ENCODE measurements around the gene RIPOR2. TPM values are rescaled to one million over a fixed set of nuclear protein-coding genes. Genes with fewer than 3 reads are reported as not detected.

The RIPOR2 gene
- total RNA-seq, 2 donors from 2014 or later = 4.8 to 5.4 TPM

DNA sequence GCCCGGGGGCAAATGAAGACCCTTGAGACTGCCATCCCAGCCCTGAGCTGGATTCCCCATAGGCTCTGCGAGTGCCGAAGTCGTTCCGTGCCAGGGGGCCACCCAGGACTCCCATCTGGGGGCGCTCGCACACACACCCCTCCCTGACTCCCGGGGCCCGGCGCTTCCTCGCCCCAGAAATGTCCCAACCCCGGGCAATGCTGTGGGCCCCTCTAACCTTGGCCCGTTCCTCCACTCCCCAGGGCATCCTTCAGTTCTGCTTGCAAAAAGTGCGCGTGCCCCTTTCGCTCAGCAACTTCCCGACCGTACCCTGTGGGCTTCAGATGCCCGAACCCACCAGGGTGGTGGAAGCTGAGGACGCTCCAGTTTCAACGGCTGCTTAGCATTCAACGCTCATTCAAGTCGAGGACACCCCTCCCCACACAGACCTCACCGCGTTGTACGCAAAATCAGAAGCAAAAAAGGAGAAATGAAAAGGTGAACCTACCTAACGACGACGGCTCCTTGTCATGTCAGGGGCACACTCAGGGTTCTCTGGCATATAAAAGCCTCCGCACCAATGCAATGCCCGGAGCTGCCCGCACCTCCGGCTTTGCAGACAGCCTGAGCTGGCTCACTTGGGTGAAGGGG is 25.3 kb downstream of the RIPOR2 start:
- intact Hi-C loops (cut with DNase I) = no loop called here

DNA sequence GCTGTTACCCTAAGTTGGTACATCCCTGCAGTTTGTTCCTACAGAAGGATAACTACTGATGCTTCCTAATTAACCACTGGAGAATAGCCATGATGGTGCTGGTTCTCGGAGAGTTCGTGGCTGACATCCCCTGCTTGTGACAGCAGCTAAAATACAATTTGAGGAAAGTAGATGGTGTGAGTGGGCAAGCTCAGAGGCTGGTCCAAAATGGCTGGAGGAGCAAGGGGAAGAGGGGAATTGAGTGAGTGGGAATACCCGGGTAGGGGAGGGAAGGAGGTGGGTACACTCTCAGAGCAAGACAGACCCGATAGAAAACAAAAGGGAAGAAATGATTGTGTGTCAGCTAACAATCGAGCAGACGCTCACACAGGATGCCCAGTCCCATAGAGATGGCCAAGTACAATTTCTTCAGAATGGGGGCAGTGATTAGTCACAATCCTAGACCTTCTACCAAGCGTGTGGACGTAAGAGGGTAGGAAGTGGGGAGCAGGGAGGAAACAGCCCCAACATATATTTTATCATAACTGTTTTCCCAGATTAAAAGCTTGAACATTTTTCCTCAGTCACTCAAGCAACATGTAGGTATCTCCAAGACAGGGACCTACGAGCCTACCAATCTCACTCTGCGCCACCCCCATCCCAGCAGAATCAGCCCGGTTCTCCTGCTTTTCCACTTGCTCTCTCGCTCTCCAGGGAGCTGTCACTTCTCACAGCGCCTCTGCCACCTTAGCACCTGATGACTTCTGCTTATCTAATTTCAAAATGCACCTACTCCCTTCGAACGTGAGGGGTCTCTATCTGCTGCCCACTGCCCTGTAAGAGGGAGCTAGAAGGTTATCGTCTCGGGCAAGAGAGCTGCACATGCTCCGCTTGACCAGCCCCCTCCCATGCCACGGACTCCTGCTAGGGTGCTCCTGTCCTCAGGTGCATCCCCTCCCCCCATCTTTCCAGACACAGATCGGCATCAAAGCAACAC is 26.2 kb downstream of the RIPOR2 start:
- DNase-seq = no peak
- intact Hi-C loops (cut with DNase I) = no loop called here
- no peak for ATAC-seq

More for the DNA sequence above, 25.3 kb downstream of the RIPOR2 start:
- ATAC-seq (peak; percentile 24 to 35), DNase-seq (peak; percentile 27)

DNA sequence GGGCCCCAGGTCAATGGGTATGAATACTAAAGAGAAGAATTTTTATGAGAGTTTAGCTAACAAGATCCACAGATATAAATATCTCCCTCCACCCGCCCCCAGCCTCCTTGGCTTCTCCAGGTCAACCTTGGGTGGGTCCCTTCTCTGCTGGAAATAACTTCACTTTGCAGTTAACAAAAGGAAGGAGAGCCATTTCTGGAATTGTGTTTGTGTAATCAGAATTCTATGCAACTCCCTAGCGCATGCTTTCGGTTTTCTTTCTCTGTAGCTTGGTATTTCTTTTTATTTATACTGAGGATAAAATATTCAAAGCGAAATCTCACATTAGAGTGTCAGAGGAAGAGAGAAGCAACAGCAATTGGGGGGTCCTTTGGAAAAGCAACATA is 27.1 kb downstream of the RIPOR2 start:
- DNase-seq = peak; percentile 23
- intact Hi-C loops (cut with DNase I) = no loop called here
- no peak for ATAC-seq

DNA sequence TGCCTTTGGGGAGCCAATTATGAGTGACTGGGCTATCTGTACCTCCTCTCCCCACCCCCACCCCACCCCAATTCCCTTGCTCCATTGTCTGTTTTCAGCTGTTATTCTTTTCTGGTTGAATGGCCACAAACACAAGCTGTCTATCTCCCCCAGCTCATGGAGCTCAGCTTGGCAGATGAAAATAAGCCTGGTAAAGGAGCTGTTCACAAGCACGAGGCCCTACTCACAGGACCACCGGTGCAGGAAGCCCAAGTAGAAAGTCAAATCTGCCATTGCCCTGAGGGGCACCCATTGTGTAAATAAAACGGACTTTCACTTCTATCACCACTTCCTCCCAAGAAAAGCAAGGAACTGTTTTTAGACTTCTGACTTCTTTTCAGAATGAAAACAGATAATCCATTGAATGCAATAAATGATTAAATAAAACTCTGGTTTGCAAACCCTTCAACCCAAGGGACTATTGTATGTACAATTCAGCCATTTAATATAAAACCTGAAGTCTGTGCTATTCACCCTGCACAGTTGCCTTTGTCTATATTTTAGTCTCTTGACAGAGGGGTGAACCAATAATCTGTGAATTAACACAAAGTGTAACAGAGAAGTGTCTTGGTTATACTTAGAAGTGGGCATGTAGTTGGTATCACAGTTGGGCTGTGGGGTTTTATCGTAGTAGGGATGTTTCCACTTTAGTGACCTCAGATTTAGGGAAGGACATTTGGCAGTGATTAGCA is 27.7 kb downstream of the RIPOR2 start:
- DNase-seq (no peak), ATAC-seq (no peak)
- intact Hi-C loops (cut with DNase I) = no loop called here

GRCh38 chr6:24906314-24906713 is 29.4 kb downstream of the RIPOR2 start:
- no peak for ATAC-seq

DNA sequence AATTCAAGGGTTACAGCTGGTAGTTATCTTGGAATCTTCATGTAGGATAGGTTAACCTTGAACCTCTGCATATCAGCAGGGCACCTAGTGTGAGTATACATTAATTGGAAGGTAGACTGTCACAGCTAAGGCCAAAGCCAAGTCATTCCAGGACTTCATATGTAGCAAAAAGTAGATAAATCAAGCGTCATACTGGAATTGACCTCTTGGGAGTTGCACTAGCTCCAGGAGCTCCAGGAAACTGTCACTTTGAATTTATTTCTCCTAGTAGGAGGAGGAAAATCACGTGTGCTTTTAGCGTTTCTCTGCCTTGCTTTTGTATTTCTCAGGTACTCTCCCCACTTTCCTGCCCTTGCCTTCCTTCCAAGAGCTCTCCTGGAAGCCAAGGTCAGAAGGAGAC is 30.3 kb downstream of the RIPOR2 start:
- DNase-seq (no peak), ATAC-seq (no peak)
- intact Hi-C loops (cut with DNase I) = no loop called here

More at GRCh38 chr6:24906314-24906713, 29.4 kb downstream of the RIPOR2 start:
- intact Hi-C loops (cut with DNase I) = no loop called here
- DNase-seq = no peak

DNA sequence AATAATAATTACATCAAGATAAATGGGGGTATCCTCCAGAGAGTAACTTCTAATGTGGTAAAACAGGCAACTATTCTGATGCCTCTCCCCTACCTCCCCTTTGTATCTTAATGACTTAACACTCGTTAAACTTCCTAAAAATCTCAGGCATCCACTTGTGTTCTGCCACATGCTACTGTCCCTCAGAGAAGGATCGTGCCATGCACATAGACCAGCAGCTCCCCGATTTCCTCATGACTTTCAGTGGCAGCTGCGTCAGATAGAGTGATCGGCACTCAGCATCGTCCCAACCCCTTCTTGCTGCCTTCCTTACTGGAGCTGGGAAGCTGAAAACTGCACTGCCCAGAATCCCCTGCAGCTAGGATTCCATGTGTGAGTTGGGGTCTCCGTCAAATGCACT is 32.1 kb downstream of the RIPOR2 start:
- intact Hi-C loops (cut with DNase I) = no loop called here
- no peak for ATAC-seq

DNA sequence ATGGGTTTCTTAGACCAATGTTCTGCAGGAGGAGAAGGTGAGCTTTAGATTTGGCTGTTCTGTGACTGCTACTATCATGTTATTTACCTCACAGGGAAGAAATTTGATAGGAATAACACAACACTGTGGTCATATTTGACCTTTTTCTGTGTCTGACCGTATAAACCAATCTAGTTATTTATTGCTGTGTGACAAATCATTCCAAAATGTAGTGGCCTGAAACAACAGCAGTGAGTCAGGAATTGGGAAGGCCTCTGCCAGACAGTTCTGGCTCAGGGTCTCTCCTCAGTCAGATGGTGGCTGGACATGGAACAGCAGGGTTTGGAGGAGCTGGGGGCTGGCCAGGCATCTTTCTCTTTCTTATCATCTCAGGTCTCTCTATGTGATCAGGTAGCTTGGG is 33.0 kb downstream of the RIPOR2 start:
- DNase-seq (no peak), ATAC-seq (peak in 1 of 2 donors; percentile 32)
- intact Hi-C loops (cut with DNase I) = no loop called here

More for the DNA sequence above, 32.1 kb downstream of the RIPOR2 start:
- DNase-seq = no peak

- ATAC-seq = no peak
- intact Hi-C loops (cut with DNase I) = no loop called here
- no peak for DNase-seq
Observed at GRCh38 chr6:24901698-24902328, 33.9 kb downstream of the RIPOR2 start.

DNA sequence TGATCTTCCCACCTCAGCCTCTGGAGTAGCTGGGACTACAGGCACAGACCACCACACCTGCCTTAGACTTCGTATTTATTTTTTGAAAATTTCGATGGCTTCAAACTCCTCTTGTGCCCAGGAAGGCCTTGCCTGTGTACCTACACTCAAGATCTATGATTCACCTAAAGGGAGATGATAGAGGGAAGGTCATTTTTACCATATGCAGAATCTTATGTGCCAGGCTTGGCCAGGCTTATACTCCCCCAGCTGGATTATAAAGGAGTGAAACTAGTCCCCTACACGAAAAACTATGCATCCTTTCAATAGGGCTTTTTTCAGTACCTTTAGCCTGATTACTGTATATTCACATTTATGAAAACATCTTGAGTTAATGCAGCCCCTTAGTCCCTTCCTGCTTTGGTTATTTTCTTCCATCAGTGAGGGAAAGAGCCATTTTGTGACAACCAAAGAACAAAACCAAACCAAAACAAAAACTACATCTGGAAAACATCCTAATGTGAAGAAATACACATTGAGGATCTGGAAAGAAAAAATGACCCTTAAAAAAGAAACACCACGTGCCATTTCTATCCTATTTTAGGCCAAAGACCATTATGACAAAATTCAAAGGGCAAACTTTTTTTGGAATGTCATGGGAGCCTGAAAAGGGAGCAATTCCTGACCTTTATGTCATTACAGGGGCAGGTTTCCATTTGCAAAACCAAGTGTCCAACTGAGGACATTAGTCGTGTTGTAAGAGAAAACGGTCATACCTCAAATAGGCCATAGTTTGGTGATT is 34.7 kb downstream of the RIPOR2 start:
- intact Hi-C loops (cut with DNase I) = no loop called here
- peak in 1 of 2 donors; percentile 8 for ATAC-seq
- DNase-seq = no peak

DNA sequence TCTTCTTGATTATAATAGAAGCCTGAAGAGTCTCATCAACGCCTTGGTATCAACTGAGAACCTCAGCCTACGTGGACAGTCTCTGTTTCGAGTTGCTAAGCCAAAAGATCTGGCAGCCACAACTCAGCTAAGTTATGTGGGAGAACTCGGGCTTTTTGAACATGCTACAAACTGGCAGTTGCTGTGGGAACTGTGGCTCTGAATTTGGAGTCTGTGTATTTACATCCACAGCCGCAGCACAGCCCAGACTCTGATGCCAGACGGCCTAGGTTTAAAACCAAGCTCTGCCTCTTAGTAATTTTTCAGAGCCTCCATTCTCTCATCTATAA is 35.8 kb downstream of the RIPOR2 start:
- DNase-seq = no peak
- peak in 1 of 2 donors; percentile 22 for ATAC-seq
- intact Hi-C loops (cut with DNase I) = no loop called here

DNA sequence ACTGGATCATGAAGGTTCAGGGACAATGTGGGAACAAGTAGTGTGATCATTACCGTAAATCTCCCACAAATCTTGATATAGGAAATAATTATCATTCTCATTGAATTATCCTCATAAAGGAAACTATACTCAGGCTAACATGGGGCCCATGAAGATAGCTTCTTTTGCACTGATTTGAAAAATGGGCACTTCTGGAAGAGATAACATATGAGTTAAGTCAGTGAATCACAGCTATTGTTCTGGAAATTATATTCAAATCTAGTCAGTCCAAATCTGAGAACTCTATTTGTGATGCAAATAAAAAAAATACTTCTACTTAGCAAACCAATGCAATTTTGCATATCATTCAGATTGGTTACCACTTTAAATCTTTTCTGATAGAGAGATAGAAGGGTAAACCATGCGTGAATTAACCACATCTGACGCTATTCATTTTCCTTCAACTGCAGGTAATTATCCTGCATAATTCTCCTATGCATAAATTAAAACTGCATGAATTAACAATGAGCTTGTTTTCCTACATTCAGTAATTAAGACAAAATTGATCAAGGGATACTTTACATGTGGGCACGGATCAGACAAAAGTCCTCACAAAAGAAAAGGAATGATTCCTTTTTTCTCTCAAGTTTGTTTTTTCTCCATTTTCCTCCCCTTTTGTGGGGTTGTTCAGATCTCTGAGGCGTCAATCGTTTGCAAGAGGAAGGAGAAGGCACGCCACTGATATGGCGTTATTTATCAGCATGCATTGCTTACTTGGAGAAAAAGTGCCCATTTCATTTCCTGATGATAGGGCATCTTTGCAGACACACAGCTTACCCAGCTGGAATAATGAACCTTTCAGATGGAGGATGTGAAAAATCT is 36.4 kb downstream of the RIPOR2 start:
- intact Hi-C loops (cut with DNase I) = no loop called here
- ATAC-seq = no peak
- no peak for DNase-seq

DNA sequence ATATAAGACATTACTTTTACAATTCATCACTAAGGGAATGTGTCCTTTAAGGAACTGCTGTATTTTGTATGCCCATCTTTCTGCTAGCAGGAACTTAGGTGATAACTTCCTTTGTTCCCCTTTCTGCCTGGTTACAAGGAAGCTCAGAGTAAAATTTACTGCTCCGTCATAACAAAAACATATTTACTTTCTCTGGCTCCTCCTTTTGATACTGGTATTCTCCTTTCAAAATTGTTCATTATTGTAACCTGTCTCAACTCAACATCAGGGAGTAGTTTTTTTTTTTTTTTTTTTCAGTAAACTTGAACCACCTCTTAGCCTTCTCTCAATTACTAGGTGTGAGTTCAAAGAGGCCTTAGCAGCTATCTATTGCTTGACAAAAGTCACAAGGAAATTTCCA is 37.1 kb downstream of the RIPOR2 start:
- no peak for ATAC-seq
- intact Hi-C loops (cut with DNase I) = no loop called here

DNA sequence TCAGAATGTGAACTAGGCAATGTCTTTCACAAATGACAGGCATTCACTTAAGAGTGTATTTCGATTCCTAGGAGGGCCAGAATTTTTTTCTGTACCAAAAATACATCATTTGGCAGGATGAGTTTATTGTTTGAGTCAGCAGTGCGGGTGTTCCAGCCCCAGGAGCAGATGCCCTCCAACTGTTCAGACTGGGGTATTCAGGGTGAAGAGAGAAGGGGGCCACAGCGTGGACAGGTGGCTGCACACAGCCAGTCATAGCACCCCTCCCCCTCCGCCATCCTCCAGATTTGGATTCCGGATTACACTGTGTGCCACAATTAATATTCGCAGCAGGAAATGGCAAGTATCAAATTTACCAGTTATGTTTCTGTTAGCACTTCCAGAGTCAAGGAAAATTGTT is 38.6 kb downstream of the RIPOR2 start:
- intact Hi-C loops (cut with DNase I) = no loop called here
- ATAC-seq (no peak), DNase-seq (no peak)

More for the DNA sequence above, 37.1 kb downstream of the RIPOR2 start:
- no peak for DNase-seq

DNA sequence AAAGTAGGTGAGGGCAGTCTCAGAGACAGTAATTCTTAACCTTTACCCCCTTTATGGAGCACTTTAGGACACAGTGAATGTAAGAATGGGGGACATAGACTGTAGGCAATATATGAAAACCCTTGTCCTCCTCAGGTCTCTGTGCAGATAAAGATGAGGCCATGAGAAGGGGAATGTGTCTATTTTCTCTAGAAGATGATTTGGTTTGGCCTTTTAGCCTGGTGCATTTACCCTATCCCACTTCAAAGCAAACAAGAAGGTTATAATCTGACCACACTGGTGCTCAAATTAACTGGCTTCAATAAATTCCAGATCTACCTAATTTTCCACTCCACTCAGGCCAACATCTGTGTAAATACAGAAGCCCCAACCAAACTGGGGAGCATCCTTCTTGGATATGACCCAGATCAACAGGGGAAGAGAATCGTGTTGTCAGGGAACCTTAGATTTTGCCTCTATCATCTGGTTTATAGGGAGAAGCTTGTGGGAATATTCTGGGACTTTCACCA is 42.4 kb downstream of the RIPOR2 start:
- DNase-seq = no peak

GRCh38 chr6:24891004-24891403 is 44.8 kb downstream of the RIPOR2 start:
- no peak for DNase-seq
- intact Hi-C loops (cut with DNase I) = no loop called here
- ATAC-seq = peak in 1 of 2 donors; percentile 27

More for the DNA sequence above, 42.4 kb downstream of the RIPOR2 start:
- no peak for ATAC-seq
- intact Hi-C loops (cut with DNase I) = no loop called here

DNA sequence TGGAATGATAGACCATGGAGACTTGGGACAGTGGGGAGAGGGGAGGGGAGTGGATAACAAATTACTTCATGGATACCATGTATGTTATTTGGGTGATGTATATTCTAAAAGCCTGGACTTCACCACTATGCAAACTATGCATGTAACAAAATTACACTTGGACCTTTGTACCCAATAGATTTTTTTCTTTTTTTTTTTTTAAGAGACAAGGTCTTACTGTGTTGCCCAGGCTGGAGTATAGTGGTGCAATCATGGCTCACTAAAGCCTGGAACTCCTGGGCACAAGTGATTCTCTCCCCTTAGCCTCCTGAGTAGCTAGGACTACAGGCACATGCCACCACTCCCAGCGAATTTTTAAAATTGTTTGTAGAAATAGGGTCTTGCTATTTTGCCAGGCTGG is 45.3 kb downstream of the RIPOR2 start:
- ATAC-seq = no peak
- no peak for DNase-seq
- intact Hi-C loops (cut with DNase I) = no loop called here

Data from left cardiac atrium (tissue), 4 donors.